Testis (tissue), 2 donors: ENCODE measurements around the gene GUCA1A.

Experiments used
- CTCF ChIP-seq, 3 experiments: fragments of 450-650 bp in 2 of 3; fragments of 200-600 bp in 1 of 3; sonication (generic) in 1 of 3; IDR thresholded peaks; one replicate each; pipeline ENCODE4 v1.5.1; 2016 to 2019; ENCODE audit warnings: antibody characterized with exemption in 3 of 3, mild to moderate bottlenecking in 2 of 3, moderate library complexity in 1 of 3
- POLR2A ChIP-seq: fragments of 450-650 bp; IDR thresholded peaks from one replicate; pipeline ENCODE4 v1.6.1; 2017; ENCODE audit warnings: antibody characterized with exemption, mild to moderate bottlenecking, moderate library complexity

GRCh38 chr6:42221546-42221945 is 48.4 kb downstream of the GUCA1A start:
- TF ChIP-seq CTCF (IDR thresholded peaks at IDR 0.05) (no peak), POLR2A (no peak)
